HL-60 (cell line): ENCODE data around the gene GLI3.

ENCODE experiments used
- DNase-seq, 2 experiments: peaks; one replicate each; pipeline ENCODE4 v3.0.0-alpha.2; 2010 to 2020; ENCODE audit warnings: low read depth in 1 of 2, low spot score in 1 of 2
- H3K27ac ChIP-seq: fragments of 250-450 bp; sonication (Bioruptor Pico); replicated peaks from 2 replicates; pipeline ENCODE4 v1.5.1; 2020; ENCODE audit warnings: mild to moderate bottlenecking, moderate library complexity
- H3K27me3 ChIP-seq: fragments of 250-450 bp; sonication (Bioruptor Pico); 2 replicates; pipeline ENCODE4 v1.5.1; 2021; ENCODE audit warnings: mild to moderate bottlenecking, moderate library complexity; ENCODE audit not compliant: insufficient read depth, poor library complexity, severe bottlenecking
- H3K4me3 ChIP-seq: replicated peaks from 2 replicates; pipeline ENCODE4 v1.5.1; 2011; ENCODE audit warnings: mild to moderate bottlenecking, control low read depth, low read length; ENCODE audit not compliant: insufficient read depth
- GABPA ChIP-seq: IDR thresholded peaks from 2 replicates; pipeline ENCODE4 v1.6.1; 2012; ENCODE audit warnings: low read depth
- POLR2AphosphoS5 ChIP-seq: IDR thresholded peaks from 2 replicates; pipeline ENCODE4 v1.6.1; 2012; ENCODE audit warnings: low read depth
- REST ChIP-seq: IDR thresholded peaks from 2 replicates; pipeline ENCODE4 v1.6.1; 2012; ENCODE audit warnings: low read depth; ENCODE audit not compliant: insufficient replicate concordance
- SPI1 ChIP-seq: IDR thresholded peaks from 2 replicates; pipeline ENCODE4 v1.6.1; 2012; ENCODE audit warnings: low read depth, mild to moderate bottlenecking, borderline replicate concordance
- TF ChIP-seq, protein P1 (sequence below): IDR thresholded peaks from one replicate; pipeline ENCODE4 v1.5.1; 2011; ENCODE audit warnings: low read length, control low read depth, inconsistent platforms; ENCODE audit not compliant: insufficient read depth

Gene GLI3

GRCh38 chr7:41912426-41912825 lies 324.6 kb downstream of the GLI3 start:
- H3K27ac ChIP-seq = no peak overlapping the region
- TF ChIP-seq GABPA = no peak
- no peak for TF ChIP-seq POLR2AphosphoS5
- TF ChIP-seq REST = no peak
- TF ChIP-seq SPI1 = no peak
- TF ChIP-seq, protein P1, sequence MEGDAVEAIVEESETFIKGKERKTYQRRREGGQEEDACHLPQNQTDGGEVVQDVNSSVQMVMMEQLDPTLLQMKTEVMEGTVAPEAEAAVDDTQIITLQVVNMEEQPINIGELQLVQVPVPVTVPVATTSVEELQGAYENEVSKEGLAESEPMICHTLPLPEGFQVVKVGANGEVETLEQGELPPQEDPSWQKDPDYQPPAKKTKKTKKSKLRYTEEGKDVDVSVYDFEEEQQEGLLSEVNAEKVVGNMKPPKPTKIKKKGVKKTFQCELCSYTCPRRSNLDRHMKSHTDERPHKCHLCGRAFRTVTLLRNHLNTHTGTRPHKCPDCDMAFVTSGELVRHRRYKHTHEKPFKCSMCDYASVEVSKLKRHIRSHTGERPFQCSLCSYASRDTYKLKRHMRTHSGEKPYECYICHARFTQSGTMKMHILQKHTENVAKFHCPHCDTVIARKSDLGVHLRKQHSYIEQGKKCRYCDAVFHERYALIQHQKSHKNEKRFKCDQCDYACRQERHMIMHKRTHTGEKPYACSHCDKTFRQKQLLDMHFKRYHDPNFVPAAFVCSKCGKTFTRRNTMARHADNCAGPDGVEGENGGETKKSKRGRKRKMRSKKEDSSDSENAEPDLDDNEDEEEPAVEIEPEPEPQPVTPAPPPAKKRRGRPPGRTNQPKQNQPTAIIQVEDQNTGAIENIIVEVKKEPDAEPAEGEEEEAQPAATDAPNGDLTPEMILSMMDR = no peak

DNA sequence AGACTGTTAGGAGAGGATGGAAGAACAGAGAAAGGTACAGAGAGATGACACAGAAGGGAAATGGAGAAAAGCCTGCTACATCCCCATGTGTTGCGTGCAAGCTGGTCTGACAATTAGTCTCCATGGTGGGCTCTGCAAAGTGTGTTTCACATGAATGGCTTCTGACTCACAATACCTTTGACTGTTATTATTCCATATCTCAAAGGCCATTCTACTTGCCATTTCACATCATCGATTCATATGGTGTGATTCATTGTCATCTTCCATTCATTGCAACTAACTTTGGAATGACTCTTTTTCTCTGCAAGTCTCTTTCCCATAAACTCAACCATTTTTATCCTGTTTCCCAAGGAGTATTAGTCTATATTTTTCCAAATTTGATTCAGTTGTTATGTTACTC lies 325.2 kb downstream of the GLI3 start:
- DNase-seq = no peak
- TF ChIP-seq, protein P1 = no peak
- TF ChIP-seq SPI1 (no peak), GABPA (no peak), REST (no peak), POLR2AphosphoS5 (no peak)
- Histone ChIP-seq H3K4me3 (no peak overlapping the region), H3K27ac (no peak overlapping the region), H3K27me3 (no peaks in the 10 kb centered on the region)

More at GRCh38 chr7:41912426-41912825, 324.6 kb downstream of the GLI3 start:
- no peak for DNase-seq
- Histone ChIP-seq H3K4me3 (no peak overlapping the region), H3K27me3 (no peaks in the 10 kb centered on the region)
